Stimulated activated CD4-positive, alpha-beta T cell treated with anti-CD3 and anti-CD28 coated beads, Interleukin-15, amount 100 ng/mL, for 24 hours (primary cell): ENCODE measurements around the gene DDOST.
"Not testable (repeated sequence)": the region's sequence is repeated elsewhere in the genome, so short reads cannot be mapped to it uniquely, and the experiment has no call there.

Experiments
- DNase-seq: peaks from one replicate; pipeline ENCODE4 v3.0.0-alpha.2; 2020

DDOST gene

GRCh38 chr1:20619999-20620398, 41.2 kb downstream of the DDOST start:
- DNase-seq, result no peak

DNA sequence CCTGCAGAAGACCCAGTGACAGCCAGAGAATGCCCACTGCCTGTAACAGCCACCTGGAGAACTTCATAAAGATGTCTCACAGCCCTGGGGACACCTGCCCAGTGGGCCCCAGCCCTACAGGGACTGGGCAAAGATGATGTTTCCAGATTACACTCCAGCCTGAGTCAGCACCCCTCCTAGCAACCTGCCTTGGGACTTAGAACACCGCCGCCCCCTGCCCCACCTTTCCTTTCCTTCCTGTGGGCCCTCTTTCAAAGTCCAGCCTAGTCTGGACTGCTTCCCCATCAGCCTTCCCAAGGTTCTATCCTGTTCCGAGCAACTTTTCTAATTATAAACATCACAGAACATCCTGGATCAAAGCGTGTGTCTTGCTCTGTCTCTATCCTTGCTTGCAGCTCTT, 42.6 kb downstream of the DDOST start:
- no peak for DNase-seq

- DNase-seq, result no peak
Observed at GRCh38 chr1:20616847-20617487, 44.2 kb downstream of the DDOST start.

DNA sequence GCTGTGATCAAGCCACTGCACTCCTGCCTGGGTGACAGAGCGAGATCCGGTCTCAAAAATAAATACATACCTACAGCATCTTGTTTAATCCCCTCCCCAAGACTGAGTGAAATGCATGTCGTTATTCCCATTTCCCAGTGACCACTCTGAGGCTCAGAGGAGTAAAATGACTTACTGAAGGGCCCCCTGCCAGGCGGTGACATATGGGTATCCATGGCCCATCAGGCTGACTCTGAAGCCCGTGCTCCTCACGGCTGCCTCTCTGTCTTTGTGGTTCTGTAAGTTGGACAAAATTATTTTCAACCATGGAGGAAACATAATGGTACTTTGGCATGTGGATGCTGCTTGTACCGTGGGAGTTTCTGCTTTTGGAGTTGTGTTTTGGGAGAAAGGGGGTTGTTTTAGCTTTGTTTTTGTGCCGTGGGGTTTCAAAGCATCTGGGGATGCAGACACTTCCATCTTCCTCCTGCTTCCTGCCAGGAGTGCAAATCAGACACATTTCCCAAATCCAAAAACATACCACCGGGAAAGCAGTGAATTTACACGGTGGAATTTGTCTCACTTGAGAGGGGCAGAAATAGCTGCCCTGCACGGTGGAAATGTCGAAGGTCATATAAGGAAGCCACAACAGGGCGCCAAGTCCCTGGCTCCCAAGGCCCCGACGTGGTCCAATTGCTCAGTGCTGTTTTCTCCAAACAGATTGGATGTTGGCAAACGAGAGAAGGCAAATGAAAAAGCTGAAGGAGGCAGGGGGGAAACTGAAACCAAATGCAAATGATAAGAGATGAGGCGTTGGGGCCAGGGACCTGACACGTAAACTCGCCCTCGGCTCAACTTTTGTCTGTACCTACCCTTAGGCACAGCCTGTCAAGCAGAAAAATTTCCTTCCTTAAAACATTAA, 45.0 kb downstream of the DDOST start:
- no peak for DNase-seq

GRCh38 chr1:20614131-20614579, 47.0 kb downstream of the DDOST start:
- no peak for DNase-seq

GRCh38 chr1:20612221-20612746, 48.9 kb downstream of the DDOST start:
- DNase-seq, result peak; percentile 8

DNA sequence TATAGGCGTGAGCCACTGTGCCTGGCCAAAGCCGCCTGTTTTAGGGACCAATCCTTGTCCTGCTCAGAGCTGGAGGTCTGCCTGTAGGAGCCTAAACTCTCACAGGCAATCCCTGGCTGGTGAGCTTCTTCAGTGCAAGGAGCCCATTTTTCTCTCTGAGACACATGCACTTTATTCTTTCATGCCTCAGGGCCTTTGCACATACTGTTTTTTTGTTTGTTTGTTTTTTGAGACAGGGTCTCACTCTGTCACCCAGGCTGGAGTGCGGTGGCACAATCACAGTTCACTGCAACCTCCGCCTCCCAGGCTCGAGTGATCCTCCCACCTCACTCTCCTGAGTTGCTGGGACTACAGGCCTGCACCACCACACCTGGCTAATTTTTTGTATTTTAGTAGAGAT, 49.5 kb downstream of the DDOST start:
- no peak for DNase-seq

DNA sequence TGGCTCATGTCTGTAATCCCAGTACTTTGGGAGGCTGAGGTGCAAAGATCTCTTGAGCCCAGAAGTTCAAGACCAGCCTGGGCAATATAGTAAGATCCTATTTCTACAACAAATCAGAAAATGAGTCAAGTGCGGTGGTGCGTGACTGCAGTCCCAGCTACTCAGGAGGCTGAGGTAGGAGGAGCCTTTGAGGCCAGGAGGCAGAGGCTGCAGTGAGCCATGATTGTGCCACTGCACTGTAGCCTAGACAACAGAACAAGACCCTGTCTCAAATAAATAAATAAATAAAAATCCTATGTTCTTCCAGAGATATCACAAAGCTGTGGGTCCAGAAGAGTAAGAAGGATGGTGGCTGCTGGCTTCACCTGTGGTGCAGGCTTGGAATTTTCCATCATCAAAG, 50.2 kb downstream of the DDOST start:
- no peak for DNase-seq

- DNase-seq, result no peak
Observed at GRCh38 chr1:20609541-20609940, 51.6 kb downstream of the DDOST start.

- not testable (repeated sequence) for DNase-seq
Observed at GRCh38 chr1:20606801-20607570, 54.2 kb downstream of the DDOST start.

DNA sequence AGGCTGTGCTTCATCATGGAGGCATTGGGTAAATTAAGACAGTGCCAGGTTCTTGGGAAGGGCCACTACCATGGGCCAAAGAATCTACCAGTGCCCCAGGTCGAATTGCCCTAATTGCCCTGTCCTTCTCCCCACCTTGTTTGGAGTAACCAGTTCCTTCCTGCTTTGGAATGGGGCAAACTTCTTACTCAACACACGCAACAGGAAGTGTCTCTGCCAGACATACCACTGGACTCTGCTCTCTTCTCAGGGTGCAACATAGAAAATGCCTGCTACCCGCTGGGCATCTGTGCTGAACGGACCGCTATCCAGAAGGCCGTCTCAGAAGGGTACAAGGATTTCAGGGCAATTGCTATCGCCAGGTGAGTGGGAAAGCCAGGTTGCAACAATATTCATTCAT, 56.5 kb downstream of the DDOST start:
- DNase-seq, result no peak

- no peak for DNase-seq
Observed at GRCh38 chr1:20603504-20604464, 57.4 kb downstream of the DDOST start.

GRCh38 chr1:20602851-20603450, 58.2 kb downstream of the DDOST start:
- DNase-seq, result no peak
